ENCODE results near the gene MEF2B.
"Not testable (repeated sequence)": the region's sequence is repeated elsewhere in the genome, so short reads cannot be mapped to it uniquely, and the experiment has no call there.

Gene MEF2B

GRCh38 chr19:19181488-19181998, 11.5 kb upstream of the MEF2B start:
- Mint-ChIP-seq H3K36me3 (ENCODE audit: low read depth) (peaks cover 95% of the 10 kb centered on the region), H3K27me3 (no peaks in the 10 kb centered on the region), H3K4me1 (ENCODE audit: low read depth) (peaks cover 10% of the 10 kb centered on the region), H3K27ac (no peak overlapping the region), H3K9me3 (peaks cover 9% of the 10 kb centered on the region), H3K4me3 (no peak overlapping the region)
- intact Hi-C loops (cut with micrococcal nuclease): no loop called here

GRCh38 chr19:19179548-19180441, 9.7 kb upstream of the MEF2B start:
- Mint-ChIP-seq H3K4me3 (no peak overlapping the region), H3K36me3 (ENCODE audit: low read depth) (peaks cover 95% of the 10 kb centered on the region), H3K4me1 (ENCODE audit: low read depth) (no peaks in the 10 kb centered on the region), H3K27ac (no peak overlapping the region), H3K27me3 (no peaks in the 10 kb centered on the region), H3K9me3 (no peaks in the 10 kb centered on the region)
- intact Hi-C loops (cut with micrococcal nuclease): no loop called here

GRCh38 chr19:19176950-19177349, 6.9 kb upstream of the MEF2B start:
- Mint-ChIP-seq H3K27ac (no peak overlapping the region), H3K27me3 (peaks cover under 1% of the 10 kb centered on the region), H3K4me3 (no peak overlapping the region), H3K4me1 (ENCODE audit: low read depth) (peaks cover 10% of the 10 kb centered on the region), H3K36me3 (ENCODE audit: low read depth) (peaks cover 86% of the 10 kb centered on the region), H3K9me3 (no peaks in the 10 kb centered on the region)
- intact Hi-C loops (cut with micrococcal nuclease): no loop called here

GRCh38 chr19:19173243-19173642, 3.2 kb upstream of the MEF2B start:
- H3K27ac Mint-ChIP-seq; H3K4me3 Mint-ChIP-seq; H3K9me3 Mint-ChIP-seq; intact Hi-C loops (cut with micrococcal nuclease): not testable (repeated sequence)
- Mint-ChIP-seq H3K4me1 (ENCODE audit: low read depth) (peaks cover 27% of the 10 kb centered on the region), H3K27me3 (peaks cover 23% of the 10 kb centered on the region), H3K36me3 (ENCODE audit: low read depth) (peaks cover 64% of the 10 kb centered on the region)

- Mint-ChIP-seq H3K4me1 (ENCODE audit: low read depth) (peaks cover 27% of the 10 kb centered on the region), H3K27ac (no peak overlapping the region), H3K36me3 (ENCODE audit: low read depth) (peaks cover 52% of the 10 kb centered on the region), H3K27me3 (peaks cover 23% of the 10 kb centered on the region), H3K4me3 (no peak overlapping the region), H3K9me3 (no peaks in the 10 kb centered on the region)
- intact Hi-C loops (cut with micrococcal nuclease): no loop called here
Observed at GRCh38 chr19:19171821-19172532, 1.9 kb upstream of the MEF2B start.

- no peak overlapping the region for H3K27ac Mint-ChIP-seq
- H3K4me3 Mint-ChIP-seq: no peak overlapping the region
- peaks cover 23% of the 10 kb centered on the region for H3K27me3 Mint-ChIP-seq
- H3K36me3 Mint-ChIP-seq (ENCODE audit: low read depth): peaks cover 43% of the 10 kb centered on the region
- H3K9me3 Mint-ChIP-seq: no peaks in the 10 kb centered on the region
- peaks cover 27% of the 10 kb centered on the region for H3K4me1 Mint-ChIP-seq (ENCODE audit: low read depth)
- intact Hi-C loops (cut with micrococcal nuclease): no loop called here
Observed at GRCh38 chr19:19170873-19171672, 1.0 kb upstream of the MEF2B start.

- Mint-ChIP-seq H3K4me3 (peak overlapping the region; percentile 52), H3K36me3 (ENCODE audit: low read depth) (peaks cover 35% of the 10 kb centered on the region), H3K9me3 (no peaks in the 10 kb centered on the region), H3K4me1 (ENCODE audit: low read depth) (peaks cover 27% of the 10 kb centered on the region), H3K27me3 (peaks cover 23% of the 10 kb centered on the region), H3K27ac (no peak overlapping the region)
- intact Hi-C loops (cut with micrococcal nuclease): no loop called here
Observed at GRCh38 chr19:19169236-19170052, 619 bp downstream of the MEF2B start.

- no peak overlapping the region for H3K4me3 Mint-ChIP-seq
- peaks cover 23% of the 10 kb centered on the region for H3K27me3 Mint-ChIP-seq
- peaks cover 23% of the 10 kb centered on the region for H3K4me1 Mint-ChIP-seq (ENCODE audit: low read depth)
- no peak overlapping the region for H3K27ac Mint-ChIP-seq
- no peaks in the 10 kb centered on the region for H3K9me3 Mint-ChIP-seq
- intact Hi-C loops (cut with micrococcal nuclease): no loop called here
- H3K36me3 Mint-ChIP-seq (ENCODE audit: low read depth): peaks cover 28% of the 10 kb centered on the region
Observed at GRCh38 chr19:19167612-19168011, 2.5 kb downstream of the MEF2B start.

GRCh38 chr19:19165396-19165795, 4.7 kb downstream of the MEF2B start:
- H3K9me3 Mint-ChIP-seq: no peaks in the 10 kb centered on the region
- intact Hi-C loops (cut with micrococcal nuclease): no loop called here
- H3K36me3 Mint-ChIP-seq (ENCODE audit: low read depth): peaks cover 6% of the 10 kb centered on the region
- peaks cover 8% of the 10 kb centered on the region for H3K27me3 Mint-ChIP-seq
- H3K4me1 Mint-ChIP-seq (ENCODE audit: low read depth): peaks cover 9% of the 10 kb centered on the region
- H3K4me3 Mint-ChIP-seq: no peak overlapping the region
- H3K27ac Mint-ChIP-seq: no peak overlapping the region

GRCh38 chr19:19162495-19162894, 7.6 kb downstream of the MEF2B start:
- H3K27ac Mint-ChIP-seq: no peak overlapping the region
- H3K36me3 Mint-ChIP-seq (ENCODE audit: low read depth): peaks cover 14% of the 10 kb centered on the region
- H3K4me3 Mint-ChIP-seq: no peak overlapping the region
- H3K27me3 Mint-ChIP-seq: no peaks in the 10 kb centered on the region
- no peaks in the 10 kb centered on the region for H3K4me1 Mint-ChIP-seq (ENCODE audit: low read depth)
- H3K9me3 Mint-ChIP-seq: no peaks in the 10 kb centered on the region
- intact Hi-C loops (cut with micrococcal nuclease): no loop called here

GRCh38 chr19:19160461-19161035, 9.5 kb downstream of the MEF2B start:
- Mint-ChIP-seq H3K9me3 (no peaks in the 10 kb centered on the region), H3K4me1 (ENCODE audit: low read depth) (no peaks in the 10 kb centered on the region), H3K27ac (no peak overlapping the region), H3K27me3 (no peaks in the 10 kb centered on the region), H3K4me3 (no peak overlapping the region), H3K36me3 (ENCODE audit: low read depth) (peaks cover 27% of the 10 kb centered on the region)
- intact Hi-C loops (cut with micrococcal nuclease): no loop called here

- H3K27me3 Mint-ChIP-seq: no peaks in the 10 kb centered on the region
- H3K27ac Mint-ChIP-seq: no peak overlapping the region
- peaks cover 24% of the 10 kb centered on the region for H3K36me3 Mint-ChIP-seq (ENCODE audit: low read depth)
- intact Hi-C loops (cut with micrococcal nuclease): no loop called here
- no peak overlapping the region for H3K4me3 Mint-ChIP-seq
- H3K9me3 Mint-ChIP-seq: no peaks in the 10 kb centered on the region
- H3K4me1 Mint-ChIP-seq (ENCODE audit: low read depth): no peaks in the 10 kb centered on the region
Observed at GRCh38 chr19:19159534-19159933, 10.5 kb downstream of the MEF2B start.

- no peak overlapping the region for H3K4me3 Mint-ChIP-seq
- no peaks in the 10 kb centered on the region for H3K4me1 Mint-ChIP-seq (ENCODE audit: low read depth)
- intact Hi-C loops (cut with micrococcal nuclease): no loop called here
- H3K27ac Mint-ChIP-seq: no peak overlapping the region
- peaks cover 24% of the 10 kb centered on the region for H3K36me3 Mint-ChIP-seq (ENCODE audit: low read depth)
- no peaks in the 10 kb centered on the region for H3K27me3 Mint-ChIP-seq
- no peaks in the 10 kb centered on the region for H3K9me3 Mint-ChIP-seq
Observed at GRCh38 chr19:19157808-19158207, 12.3 kb downstream of the MEF2B start.
